HUES6 (cell line): ENCODE measurements around the gene TBRG4.
"Not testable (repeated sequence)": the region's sequence is repeated elsewhere in the genome, so short reads cannot be mapped to it uniquely, and the experiment has no call there.

Experiments used
- H3K27ac ChIP-seq: 2 replicates; pipeline ENCODE4 v1.7.0; 2013; ENCODE audit warnings: low read depth, mild to moderate bottlenecking, low read length, inconsistent platforms
- H3K27me3 ChIP-seq: 2 replicates; pipeline ENCODE4 v1.6.1; 2013; ENCODE audit warnings: low read length; ENCODE audit not compliant: control insufficient read depth, insufficient read depth
- H3K36me3 ChIP-seq: 2 replicates; pipeline ENCODE4 v1.6.1; 2013; ENCODE audit warnings: low read length; ENCODE audit not compliant: control insufficient read depth, insufficient read depth
- H3K4me1 ChIP-seq: 2 replicates; pipeline ENCODE4 v1.6.1; 2013; ENCODE audit warnings: low read length; ENCODE audit not compliant: control insufficient read depth, insufficient read depth
- H3K4me3 ChIP-seq: 2 replicates; pipeline ENCODE4 v1.5.1; 2013; ENCODE audit warnings: low read depth, low read length
- H3K9ac ChIP-seq: one replicate; pipeline ENCODE4 v1.6.1; 2013; ENCODE audit warnings: mild to moderate bottlenecking, low read length
- H3K9me3 ChIP-seq: 2 replicates; pipeline ENCODE4 v1.6.1; 2013; ENCODE audit warnings: low read depth, low read length; ENCODE audit not compliant: control insufficient read depth, insufficient read depth

The TBRG4 gene

DNA sequence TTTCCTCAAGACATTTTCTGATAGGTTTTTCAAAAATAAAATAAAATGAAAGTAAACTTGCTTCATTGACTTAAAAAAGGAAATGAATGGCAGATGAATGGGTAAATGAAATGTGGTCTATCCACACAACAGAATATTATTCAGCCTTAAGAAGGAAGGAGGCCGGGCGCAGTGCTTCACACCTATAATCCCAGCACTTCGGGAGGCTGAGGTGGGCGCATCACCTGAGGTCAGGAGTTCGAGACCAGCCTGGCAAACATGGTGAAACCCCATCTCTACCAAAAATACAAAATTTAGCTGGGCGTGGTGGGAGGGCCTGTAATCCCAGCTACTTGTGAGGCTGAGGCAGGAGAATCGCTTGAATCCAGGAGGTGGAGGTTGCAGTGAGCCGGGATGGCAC is 42.4 kb upstream of the TBRG4 start:
- H3K27ac ChIP-seq, H3K9me3 ChIP-seq, H3K4me1 ChIP-seq, H3K9ac ChIP-seq, H3K4me3 ChIP-seq, H3K36me3 ChIP-seq: not testable (repeated sequence)
- peaks cover 33% of the 10 kb centered on the region for H3K27me3 ChIP-seq

DNA sequence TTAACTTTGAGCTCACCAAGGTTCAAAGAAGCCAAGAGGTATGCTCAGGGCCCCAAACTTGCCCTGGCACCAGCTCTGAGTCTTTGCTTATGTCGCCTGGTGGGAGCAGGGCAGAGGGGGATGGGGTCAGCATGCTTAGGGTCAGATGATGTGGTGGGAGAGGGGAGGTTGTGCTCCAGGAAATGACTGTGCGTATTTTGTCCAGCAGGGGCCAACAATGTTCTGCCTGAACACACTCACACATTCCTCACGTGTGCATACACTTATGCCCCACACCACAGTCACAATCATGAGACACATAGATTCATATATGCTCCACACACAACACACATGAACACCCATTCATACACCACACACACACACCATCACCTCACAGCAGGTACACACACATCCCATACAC is 41.7 kb upstream of the TBRG4 start:
- Histone ChIP-seq H3K4me1 (no peaks in the 10 kb centered on the region), H3K4me3 (no peak overlapping the region), H3K9ac (no peak overlapping the region), H3K36me3 (no peaks in the 10 kb centered on the region), H3K9me3 (no peaks in the 10 kb centered on the region), H3K27ac (no peak overlapping the region), H3K27me3 (peaks cover 27% of the 10 kb centered on the region)

DNA sequence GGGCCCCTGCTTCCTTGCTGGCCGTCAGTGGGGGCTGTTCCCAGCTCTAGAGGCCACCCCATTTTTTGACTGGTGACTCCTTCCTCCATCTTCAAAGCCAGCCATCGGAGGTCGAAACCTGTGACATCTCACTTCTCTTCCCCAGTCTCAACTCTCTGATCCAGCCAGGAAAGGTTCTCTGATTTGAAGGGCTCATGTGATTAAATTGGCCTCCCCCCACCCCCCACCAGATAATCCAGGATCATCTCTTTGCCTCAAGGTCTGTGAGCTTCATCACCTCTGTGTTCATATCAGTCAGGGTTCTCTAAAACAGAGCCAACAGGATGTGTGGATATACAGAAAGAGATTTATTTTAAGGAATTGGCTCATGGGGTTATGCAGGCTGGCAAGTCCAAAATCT is 40.5 kb upstream of the TBRG4 start:
- Histone ChIP-seq H3K4me1 (no peaks in the 10 kb centered on the region), H3K9ac (no peak overlapping the region), H3K36me3 (no peaks in the 10 kb centered on the region), H3K9me3 (no peaks in the 10 kb centered on the region), H3K27me3 (peaks cover 15% of the 10 kb centered on the region), H3K4me3 (no peak overlapping the region), H3K27ac (no peak overlapping the region)

DNA sequence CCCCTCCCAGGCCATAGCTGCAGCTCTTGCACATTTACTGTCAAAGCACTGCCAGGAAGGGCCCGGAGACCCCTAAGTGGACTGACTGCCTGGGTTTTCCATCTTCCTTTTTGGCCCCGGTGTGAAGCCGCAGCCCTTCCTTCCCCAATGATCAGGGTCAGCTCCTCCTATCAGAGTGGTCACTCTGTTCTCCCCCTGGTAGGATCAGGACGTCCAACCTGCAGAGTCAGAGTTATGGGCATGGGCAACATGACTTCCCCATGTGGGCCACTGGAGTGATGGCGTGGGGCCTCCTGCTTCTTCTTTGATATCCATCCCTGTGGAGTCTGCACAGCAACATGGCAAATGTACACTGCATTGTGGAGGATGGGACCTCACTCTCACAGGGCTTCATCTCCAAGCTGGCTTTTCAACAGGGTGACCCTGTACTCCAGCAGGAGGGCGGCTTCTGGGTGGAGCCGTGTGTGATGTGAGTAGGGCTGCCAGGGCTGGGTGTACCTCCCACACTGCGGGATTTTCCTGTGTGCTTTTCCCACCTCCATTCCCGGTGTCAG is 39.7 kb upstream of the TBRG4 start:
- Histone ChIP-seq H3K27me3 (peaks cover 7% of the 10 kb centered on the region), H3K4me3 (no peak overlapping the region), H3K36me3 (no peaks in the 10 kb centered on the region), H3K4me1 (no peaks in the 10 kb centered on the region), H3K9me3 (no peaks in the 10 kb centered on the region), H3K9ac (no peak overlapping the region), H3K27ac (no peak overlapping the region)

DNA sequence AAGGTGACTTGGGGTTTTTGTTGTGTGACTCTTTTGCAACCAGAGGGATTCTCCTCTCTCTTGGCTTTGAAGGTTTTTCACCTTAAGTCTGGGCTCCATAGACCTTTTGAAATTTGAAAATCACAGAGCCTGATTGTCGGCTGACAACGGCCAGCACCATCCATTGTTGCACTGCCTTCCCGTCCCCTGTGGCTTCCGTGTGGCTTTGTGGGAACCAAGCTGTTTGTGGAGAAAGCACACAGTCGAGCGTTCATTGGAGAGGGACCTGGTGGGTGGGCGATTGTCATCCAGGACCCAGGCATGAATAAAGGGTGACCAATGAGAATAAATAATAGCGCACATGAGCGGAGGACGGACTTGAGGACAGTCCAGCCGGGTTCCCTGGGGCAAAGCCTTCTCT is 38.7 kb upstream of the TBRG4 start:
- Histone ChIP-seq H3K9ac (no peak overlapping the region), H3K27ac (no peak overlapping the region), H3K27me3 (no peaks in the 10 kb centered on the region), H3K9me3 (no peaks in the 10 kb centered on the region), H3K36me3 (no peaks in the 10 kb centered on the region), H3K4me3 (no peak overlapping the region), H3K4me1 (no peaks in the 10 kb centered on the region)

DNA sequence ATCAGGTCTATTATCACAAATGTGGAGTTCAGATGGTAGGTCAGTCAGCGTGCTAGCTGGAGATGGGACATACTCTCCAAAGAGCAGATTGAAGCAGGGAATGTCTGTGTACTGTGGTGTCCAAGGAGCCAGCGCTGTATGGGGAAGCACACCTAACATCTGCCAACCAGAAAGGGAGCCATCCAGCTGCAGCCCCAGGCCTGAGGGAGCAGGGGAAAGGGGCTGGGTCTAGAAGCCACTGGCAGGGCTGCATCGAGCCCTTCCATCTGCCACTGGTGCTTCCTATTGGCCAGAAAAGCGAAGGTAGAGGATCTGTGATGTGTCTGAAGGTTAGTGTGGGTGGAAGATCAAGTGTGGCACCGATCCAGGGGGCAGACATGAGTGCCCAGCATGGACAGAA is 38.1 kb upstream of the TBRG4 start:
- Histone ChIP-seq H3K9me3 (no peaks in the 10 kb centered on the region), H3K27ac (no peak overlapping the region), H3K27me3 (no peaks in the 10 kb centered on the region), H3K36me3 (no peaks in the 10 kb centered on the region), H3K4me1 (no peaks in the 10 kb centered on the region), H3K9ac (no peak overlapping the region), H3K4me3 (no peak overlapping the region)

DNA sequence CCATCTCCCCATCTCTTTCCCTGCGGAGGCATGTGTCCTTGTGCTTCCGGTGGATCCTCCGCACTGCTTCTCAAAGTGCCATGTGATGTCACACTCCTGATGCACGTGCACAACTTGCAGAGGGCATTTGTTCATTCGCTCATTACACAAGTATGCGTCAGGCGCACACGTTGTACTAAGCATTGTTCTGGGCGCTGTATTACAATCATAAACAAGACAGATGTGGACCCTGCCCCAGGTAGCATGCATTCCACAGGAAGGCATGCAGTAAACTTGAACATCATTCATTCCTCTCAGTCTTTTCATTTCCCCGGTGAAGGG is 37.1 kb upstream of the TBRG4 start:
- Histone ChIP-seq H3K36me3 (no peaks in the 10 kb centered on the region), H3K27ac (no peak overlapping the region), H3K27me3 (no peaks in the 10 kb centered on the region), H3K4me3 (no peak overlapping the region), H3K9ac (no peak overlapping the region), H3K9me3 (no peaks in the 10 kb centered on the region), H3K4me1 (no peaks in the 10 kb centered on the region)

DNA sequence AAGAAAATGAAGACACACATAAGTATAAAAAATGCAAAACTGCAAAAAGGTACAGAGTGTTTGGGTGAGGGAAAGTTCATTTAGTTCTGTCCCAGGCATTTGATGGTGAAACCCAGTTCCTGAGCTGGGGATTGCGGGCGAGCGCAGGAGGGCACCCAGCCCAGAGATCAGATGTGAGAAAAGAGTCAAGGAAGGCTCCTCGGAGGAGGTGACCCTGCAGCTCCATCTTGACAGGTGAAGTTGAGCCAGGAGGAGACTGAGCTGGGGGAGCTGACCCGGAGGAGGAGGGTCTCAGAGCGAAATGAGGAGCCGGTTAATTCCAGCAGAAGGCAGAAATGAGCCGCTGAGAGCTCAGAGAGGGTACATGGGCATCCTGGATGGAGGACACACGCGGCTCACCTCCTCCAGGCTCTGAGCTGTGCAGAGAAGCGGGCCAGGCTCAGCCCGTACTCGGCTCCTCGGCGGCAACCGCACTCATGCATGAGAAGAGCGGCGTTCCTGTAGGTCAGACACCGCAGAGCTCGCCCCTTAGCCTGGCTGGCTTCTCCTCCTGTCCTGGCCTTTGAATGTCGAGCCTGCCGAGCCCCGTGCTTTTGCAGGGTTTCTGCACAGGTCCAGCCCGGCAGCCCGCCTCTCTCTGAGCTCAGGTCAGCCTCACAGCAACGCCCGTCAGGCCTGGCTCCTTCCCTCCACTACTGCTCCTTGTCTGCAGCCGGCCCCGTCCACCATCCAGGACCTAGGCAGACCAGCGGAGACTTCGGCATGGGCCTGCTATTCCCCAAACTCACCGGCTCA is 36.6 kb upstream of the TBRG4 start:
- Histone ChIP-seq H3K36me3 (no peaks in the 10 kb centered on the region), H3K9ac (no peak overlapping the region), H3K4me3 (no peak overlapping the region), H3K9me3 (no peaks in the 10 kb centered on the region), H3K27me3 (no peaks in the 10 kb centered on the region), H3K4me1 (no peaks in the 10 kb centered on the region), H3K27ac (no peak overlapping the region)

DNA sequence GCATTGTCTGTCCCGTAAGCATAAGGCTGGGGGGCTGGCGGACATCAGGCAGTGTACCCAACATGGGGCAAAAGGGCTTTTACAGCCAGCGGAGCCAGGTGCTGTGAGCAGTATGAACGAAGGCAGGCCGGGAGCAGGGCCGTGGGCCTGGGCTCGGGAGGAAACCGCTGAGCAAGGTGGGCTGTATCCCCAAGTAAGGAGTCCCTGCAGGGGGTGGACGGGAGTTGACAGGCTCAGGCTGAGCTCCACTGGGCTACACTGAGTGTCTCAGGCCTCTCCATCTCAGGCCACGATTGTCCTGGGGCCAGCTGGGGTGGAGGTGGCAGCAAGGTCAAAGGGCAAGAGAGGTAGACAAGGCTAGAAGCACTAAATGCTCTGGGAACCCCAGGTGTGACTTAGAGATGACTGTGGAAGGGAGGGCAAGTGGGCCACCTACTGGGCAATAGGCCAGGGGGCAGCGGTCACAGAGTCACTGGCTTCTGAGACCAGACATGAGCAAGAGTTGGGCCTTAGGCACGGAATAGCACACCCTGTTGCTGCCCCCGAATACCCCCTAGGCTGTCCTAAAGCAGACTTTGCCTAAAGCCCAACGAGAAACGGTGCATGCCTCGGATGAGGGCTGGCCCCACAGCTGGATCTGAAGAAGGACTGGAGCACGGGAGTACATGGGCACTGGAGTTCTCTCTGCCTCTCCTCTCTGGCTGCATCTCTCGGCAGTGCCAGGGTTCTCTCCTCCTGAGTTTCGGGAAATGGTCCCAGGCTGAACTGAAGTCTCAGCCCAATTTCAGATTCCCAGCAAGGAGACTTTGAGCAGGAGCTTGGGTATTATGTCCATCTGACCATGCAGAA is 35.3 kb upstream of the TBRG4 start:
- Histone ChIP-seq H3K4me1 (no peaks in the 10 kb centered on the region), H3K9me3 (no peaks in the 10 kb centered on the region), H3K4me3 (no peak overlapping the region), H3K9ac (no peak overlapping the region), H3K36me3 (no peaks in the 10 kb centered on the region), H3K27ac (no peak overlapping the region), H3K27me3 (no peaks in the 10 kb centered on the region)

DNA sequence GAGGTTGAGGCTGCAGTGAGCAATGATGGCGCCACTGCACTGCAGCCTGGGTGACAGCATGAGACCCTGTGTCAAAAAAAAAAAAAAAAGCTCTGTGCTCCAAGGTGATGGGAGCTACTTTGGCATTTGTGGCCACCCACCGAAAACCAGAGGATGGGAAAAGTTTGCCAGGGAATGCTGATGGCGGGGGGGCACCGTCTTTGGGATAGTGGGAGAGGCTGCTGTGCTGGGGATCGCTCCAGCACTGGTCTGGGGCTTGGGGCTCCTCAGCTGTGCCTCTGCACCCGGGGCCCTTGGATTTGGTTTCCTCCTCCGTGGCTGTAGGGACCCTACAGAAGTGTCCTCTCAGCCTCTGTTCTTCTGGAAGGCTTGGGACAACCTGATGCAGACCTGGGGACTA is 34.4 kb upstream of the TBRG4 start:
- no peaks in the 10 kb centered on the region for H3K4me1 ChIP-seq
- H3K27me3 ChIP-seq, result no peaks in the 10 kb centered on the region
- no peaks in the 10 kb centered on the region for H3K36me3 ChIP-seq

DNA sequence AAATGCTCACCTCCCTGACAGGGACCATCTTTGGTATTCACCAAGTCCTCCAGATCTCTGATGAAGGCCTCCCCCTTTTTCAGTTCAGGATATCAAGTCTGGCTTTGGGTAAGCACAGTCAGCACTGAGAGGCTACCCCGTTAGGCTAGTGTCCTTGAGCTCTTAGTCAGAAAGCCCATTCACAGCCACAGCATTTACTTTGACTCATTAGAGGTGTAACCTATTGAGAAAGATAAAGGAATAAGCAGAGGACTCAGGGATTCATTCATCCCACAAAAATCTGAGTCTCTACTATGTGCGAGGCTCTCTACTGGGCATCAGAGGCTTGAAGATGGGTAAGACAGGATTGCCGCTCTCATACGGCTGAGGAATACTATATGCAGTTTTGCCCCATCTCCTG is 32.1 kb upstream of the TBRG4 start:
- H3K9ac ChIP-seq, result no peak overlapping the region
- no peaks in the 10 kb centered on the region for H3K36me3 ChIP-seq

More for the DNA sequence above, 34.4 kb upstream of the TBRG4 start:
- H3K27ac ChIP-seq, result no peak overlapping the region
- H3K9ac ChIP-seq, result no peak overlapping the region
- no peak overlapping the region for H3K4me3 ChIP-seq
- H3K9me3 ChIP-seq, result no peaks in the 10 kb centered on the region

More for the DNA sequence above, 32.1 kb upstream of the TBRG4 start:
- Histone ChIP-seq H3K4me3 (no peak overlapping the region), H3K27me3 (no peaks in the 10 kb centered on the region), H3K27ac (no peak overlapping the region), H3K4me1 (no peaks in the 10 kb centered on the region), H3K9me3 (no peaks in the 10 kb centered on the region)
